ENCODE measurements around the gene IMPA2.

GRCh38 chr18:11977153-11977466, 4.2 kb upstream of the IMPA2 start:
- TF ChIP-seq CTCF (IDR thresholded peaks at IDR 0.05; ENCODE audit: borderline replicate concordance, extremely low read depth, low read length, poor library complexity, severe bottlenecking) (no peak), EZH2 (IDR thresholded peaks at IDR 0.05; ENCODE audit: borderline replicate concordance, low read depth, low read length, severe bottlenecking) (no peak)

Data from DND-41 (cell line).